Measurements from ENCODE around the gene NTM. TPM values are rescaled to one million over a fixed set of nuclear protein-coding genes. Genes with fewer than 3 reads are reported as not detected.

NTM gene
- total RNA-seq, 6 donors from 2014 or later: 4.1 to 151 (median 115) TPM

DNA sequence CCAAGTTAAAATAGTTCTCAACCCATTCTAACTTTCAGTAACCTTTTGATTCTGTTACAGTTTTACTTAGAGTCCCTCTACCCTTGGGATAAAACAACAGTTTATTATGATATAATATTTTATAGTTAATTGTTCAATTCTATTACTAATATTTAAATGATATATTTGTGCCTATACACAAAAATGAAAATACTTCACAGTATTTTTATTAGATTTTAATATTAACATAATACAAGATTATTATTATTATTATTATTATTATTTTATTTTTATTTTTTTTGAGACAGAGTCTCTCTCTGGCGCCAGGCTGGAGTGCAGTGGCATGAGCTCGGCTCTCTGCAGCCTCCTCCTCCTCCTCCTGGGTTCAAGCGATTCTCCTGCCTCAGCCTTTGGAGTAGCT lies 416.7 kb downstream of the NTM start:
- H3K27me3 ChIP-seq: no peaks in the 10 kb centered on the region
- no peaks in the 10 kb centered on the region for H3K36me3 ChIP-seq
- H3K9me3 ChIP-seq: no peaks in the 10 kb centered on the region
- 58 to 77% methylated on average over 3 of the region's 3 CpGs for WGBS, 2 donors
- H3K4me1 ChIP-seq: no peaks in the 10 kb centered on the region
- ATAC-seq (ENCODE audit: low FRiP score in 2 of 2) (no peak), DNase-seq (no peak)
- no peak overlapping the region for H3K27ac ChIP-seq
- TF ChIP-seq EP300 (IDR thresholded peaks at IDR 0.05): no peak
- TF ChIP-seq CTCF (IDR thresholded peaks at IDR 0.05): no peak
- no peak for TF ChIP-seq POLR2AphosphoS5 (IDR thresholded peaks at IDR 0.05)
- TF ChIP-seq POLR2A (IDR thresholded peaks at IDR 0.05): no peak
- no peak overlapping the region for H3K4me3 ChIP-seq

GRCh38 chr11:131790586-131790985 lies 420.2 kb downstream of the NTM start:
- TF ChIP-seq POLR2A (IDR thresholded peaks at IDR 0.05): no peak
- no peak for TF ChIP-seq POLR2AphosphoS5 (IDR thresholded peaks at IDR 0.05)
- TF ChIP-seq EP300 (IDR thresholded peaks at IDR 0.05): no peak
- no peak for TF ChIP-seq CTCF (IDR thresholded peaks at IDR 0.05)
- no peak overlapping the region for H3K4me3 ChIP-seq
- no peaks in the 10 kb centered on the region for H3K4me1 ChIP-seq
- H3K27me3 ChIP-seq: no peaks in the 10 kb centered on the region
- DNase-seq (no peak), ATAC-seq (ENCODE audit: low FRiP score in 2 of 2) (no peak)
- no peak overlapping the region for H3K27ac ChIP-seq
- 54 to 86% methylated on average over 1 of the region's 1 CpG for WGBS, 2 donors
- H3K36me3 ChIP-seq: no peaks in the 10 kb centered on the region
- H3K9me3 ChIP-seq: no peaks in the 10 kb centered on the region

DNA sequence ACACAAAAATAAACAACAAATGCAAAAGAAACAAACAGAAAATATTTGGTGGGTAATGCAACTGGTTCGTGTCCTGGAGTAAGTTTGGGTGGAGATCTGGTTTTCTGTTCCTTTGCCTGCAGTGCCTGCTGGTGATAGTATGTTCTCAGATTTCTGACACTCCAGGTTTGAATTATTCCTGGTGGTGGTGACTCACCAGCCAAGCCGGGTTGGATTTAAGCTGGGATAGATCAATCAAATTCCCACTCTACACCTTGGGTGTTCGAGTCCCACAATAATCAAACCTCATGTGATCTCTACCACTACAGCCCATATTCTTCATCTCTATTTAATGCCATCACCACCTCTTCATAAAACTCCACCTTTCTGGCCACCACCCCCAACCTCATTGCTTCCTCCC lies 421.8 kb downstream of the NTM start:
- ATAC-seq (ENCODE audit: low FRiP score in 2 of 2): no peak
- Histone ChIP-seq H3K4me1 (no peaks in the 10 kb centered on the region), H3K27me3 (no peaks in the 10 kb centered on the region), H3K27ac (no peak overlapping the region), H3K36me3 (no peaks in the 10 kb centered on the region), H3K4me3 (no peak overlapping the region), H3K9me3 (no peaks in the 10 kb centered on the region)
- 74 to 76% methylated on average over 3 of the region's 3 CpGs for WGBS, 2 donors
- TF ChIP-seq CTCF (IDR thresholded peaks at IDR 0.05) (no peak), POLR2A (IDR thresholded peaks at IDR 0.05) (no peak), POLR2AphosphoS5 (IDR thresholded peaks at IDR 0.05) (no peak), EP300 (IDR thresholded peaks at IDR 0.05) (no peak)
- no peak for DNase-seq

- Histone ChIP-seq H3K27ac (no peak overlapping the region), H3K27me3 (no peaks in the 10 kb centered on the region), H3K4me3 (no peak overlapping the region), H3K9me3 (no peaks in the 10 kb centered on the region), H3K4me1 (no peaks in the 10 kb centered on the region), H3K36me3 (no peaks in the 10 kb centered on the region)
- peak in 1 of 2 donors; percentile 28 for DNase-seq
- WGBS, 2 donors: 73 to 75% methylated on average over 7 of the region's 7 CpGs
- TF ChIP-seq POLR2AphosphoS5 (IDR thresholded peaks at IDR 0.05): no peak
- TF ChIP-seq CTCF (IDR thresholded peaks at IDR 0.05): no peak
- TF ChIP-seq POLR2A (IDR thresholded peaks at IDR 0.05): no peak
- no peak for TF ChIP-seq EP300 (IDR thresholded peaks at IDR 0.05)
- peak in 1 of 2 donors; percentile 32 for ATAC-seq (ENCODE audit: low FRiP score in 2 of 2)
These were observed 425.7 kb downstream of the NTM start for GRCh38 chr11:131796089-131796488.

- Histone ChIP-seq H3K4me1 (no peaks in the 10 kb centered on the region), H3K27ac (no peak overlapping the region), H3K4me3 (no peak overlapping the region), H3K9me3 (no peaks in the 10 kb centered on the region), H3K27me3 (no peaks in the 10 kb centered on the region), H3K36me3 (no peaks in the 10 kb centered on the region)
- 60 to 73% methylated on average over 5 of the region's 5 CpGs for WGBS, 2 donors
- ATAC-seq (ENCODE audit: low FRiP score in 2 of 2) (no peak), DNase-seq (no peak)
- TF ChIP-seq POLR2AphosphoS5 (IDR thresholded peaks at IDR 0.05) (no peak), POLR2A (IDR thresholded peaks at IDR 0.05) (no peak), CTCF (IDR thresholded peaks at IDR 0.05) (no peak), EP300 (IDR thresholded peaks at IDR 0.05) (no peak)
These were observed 426.1 kb downstream of the NTM start for GRCh38 chr11:131796541-131796940.
